Fibroblast of the aortic adventitia (primary cell): ENCODE data around the gene STYK1. TPM values are rescaled to one million over a fixed set of nuclear protein-coding genes. Genes with fewer than 3 reads are reported as not detected.

Experiments used
- DNase-seq: peaks from one replicate; pipeline ENCODE4 v3.0.0-alpha.2; 2010; ENCODE audit warnings: low read depth
- H3K4me3 ChIP-seq: 2 replicates; pipeline ENCODE4 v1.5.1; 2011; ENCODE audit warnings: low read depth, mild to moderate bottlenecking, control low read depth, low read length, moderate library complexity
- total RNA-seq: library from RNA; depleted of rRNA; stranded (reverse); fragments of >200 nt; gene quantifications from 2 replicates; pipeline ENCODE4 v1.2.3, GENCODE V29; 2012; ENCODE audit warnings: low replicate concordance
- TF ChIP-seq, protein P1 (sequence below): IDR thresholded peaks from 2 replicates; pipeline ENCODE4 v1.5.1; 2011; ENCODE audit warnings: mild to moderate bottlenecking, low read length, control low read depth, inconsistent platforms; ENCODE audit not compliant: insufficient read depth

Gene STYK1
- total RNA-seq, 1 donor: 0.27 TPM

GRCh38 chr12:10638728-10639127 lies 35.1 kb downstream of the STYK1 start:
- no peak for DNase-seq
- TF ChIP-seq, protein P1, sequence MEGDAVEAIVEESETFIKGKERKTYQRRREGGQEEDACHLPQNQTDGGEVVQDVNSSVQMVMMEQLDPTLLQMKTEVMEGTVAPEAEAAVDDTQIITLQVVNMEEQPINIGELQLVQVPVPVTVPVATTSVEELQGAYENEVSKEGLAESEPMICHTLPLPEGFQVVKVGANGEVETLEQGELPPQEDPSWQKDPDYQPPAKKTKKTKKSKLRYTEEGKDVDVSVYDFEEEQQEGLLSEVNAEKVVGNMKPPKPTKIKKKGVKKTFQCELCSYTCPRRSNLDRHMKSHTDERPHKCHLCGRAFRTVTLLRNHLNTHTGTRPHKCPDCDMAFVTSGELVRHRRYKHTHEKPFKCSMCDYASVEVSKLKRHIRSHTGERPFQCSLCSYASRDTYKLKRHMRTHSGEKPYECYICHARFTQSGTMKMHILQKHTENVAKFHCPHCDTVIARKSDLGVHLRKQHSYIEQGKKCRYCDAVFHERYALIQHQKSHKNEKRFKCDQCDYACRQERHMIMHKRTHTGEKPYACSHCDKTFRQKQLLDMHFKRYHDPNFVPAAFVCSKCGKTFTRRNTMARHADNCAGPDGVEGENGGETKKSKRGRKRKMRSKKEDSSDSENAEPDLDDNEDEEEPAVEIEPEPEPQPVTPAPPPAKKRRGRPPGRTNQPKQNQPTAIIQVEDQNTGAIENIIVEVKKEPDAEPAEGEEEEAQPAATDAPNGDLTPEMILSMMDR: no peak
- no peak overlapping the region for H3K4me3 ChIP-seq

GRCh38 chr12:10636611-10637010 lies 37.2 kb downstream of the STYK1 start:
- TF ChIP-seq, protein P1: no peak
- DNase-seq: no peak
- H3K4me3 ChIP-seq: no peak overlapping the region

DNA sequence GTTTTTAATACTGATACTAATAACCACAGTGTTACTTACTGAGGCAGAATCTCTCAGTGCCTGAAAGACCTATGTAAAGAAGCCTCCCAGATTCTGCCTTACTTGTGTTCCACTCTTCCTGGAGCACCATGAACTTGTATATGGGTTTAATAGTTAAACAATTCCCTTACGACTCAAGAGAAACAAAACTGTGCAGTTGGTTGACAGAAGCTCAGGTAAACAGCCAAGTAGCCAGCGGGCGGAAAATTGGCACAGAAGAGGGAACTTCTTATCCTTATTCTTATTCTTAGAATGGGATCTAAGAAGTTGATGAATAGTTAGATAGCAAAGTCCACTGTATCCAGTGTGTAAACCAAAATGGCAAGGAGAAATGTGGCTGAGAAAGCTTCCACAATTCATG lies 37.7 kb downstream of the STYK1 start:
- TF ChIP-seq, protein P1: no peak
- no peak overlapping the region for H3K4me3 ChIP-seq
- no peak for DNase-seq

GRCh38 chr12:10635306-10635705 lies 38.5 kb downstream of the STYK1 start:
- no peak overlapping the region for H3K4me3 ChIP-seq
- TF ChIP-seq, protein P1: no peak
- no peak for DNase-seq

DNA sequence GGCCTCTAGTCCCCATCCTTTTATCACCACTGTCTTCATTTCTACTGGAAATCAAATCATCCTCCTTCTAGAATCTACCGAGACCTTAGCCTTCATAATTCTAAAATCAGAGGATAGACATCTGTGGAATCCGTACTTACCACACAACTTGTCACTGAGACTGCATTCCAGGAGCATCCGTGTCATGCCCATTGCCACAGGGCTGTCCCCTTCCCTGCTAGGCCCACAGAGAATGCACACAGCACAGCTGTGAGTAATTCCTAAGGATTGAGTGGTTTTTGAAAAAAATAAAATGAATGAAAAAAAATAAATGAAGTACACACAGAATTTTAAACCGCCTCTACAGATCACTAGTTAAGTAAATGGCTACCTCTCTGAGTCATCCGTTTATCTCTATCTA lies 39.4 kb downstream of the STYK1 start:
- DNase-seq: peak; percentile 18
- H3K4me3 ChIP-seq: no peak overlapping the region
- TF ChIP-seq, protein P1: no peak

GRCh38 chr12:10633541-10633940 lies 40.3 kb downstream of the STYK1 start:
- DNase-seq: no peak
- no peak overlapping the region for H3K4me3 ChIP-seq
- TF ChIP-seq, protein P1: no peak

DNA sequence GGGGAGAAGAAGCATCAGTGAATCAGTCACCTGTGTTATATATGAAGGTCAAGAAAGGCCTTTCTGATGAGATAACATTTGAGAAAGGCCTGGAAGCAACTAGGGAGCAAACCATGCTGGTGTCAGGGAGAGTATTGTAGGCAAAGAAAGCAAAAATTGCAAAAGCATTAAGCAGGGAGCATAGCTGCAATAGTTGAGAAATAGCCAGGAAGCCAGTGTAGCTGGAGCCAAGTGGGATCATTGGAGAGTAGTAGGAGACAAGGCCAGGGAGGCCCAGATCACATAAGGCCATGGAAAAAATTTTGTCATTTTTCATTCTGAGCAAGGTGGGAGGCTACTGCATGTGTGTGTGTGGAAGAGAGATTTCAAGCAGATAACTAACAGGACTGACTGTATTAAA lies 41.6 kb downstream of the STYK1 start:
- TF ChIP-seq, protein P1: no peak
- DNase-seq: peak; percentile 37
- H3K4me3 ChIP-seq: no peak overlapping the region
